ENCODE data around the gene HIRIP3. TPM values are rescaled to one million over a fixed set of nuclear protein-coding genes. Genes with fewer than 3 reads are reported as not detected.

The HIRIP3 gene
- polyA plus RNA-seq, 2 of the 4 experiments (the other 2 are of a cell fraction) = 11.5 to 16.7 TPM

DNA sequence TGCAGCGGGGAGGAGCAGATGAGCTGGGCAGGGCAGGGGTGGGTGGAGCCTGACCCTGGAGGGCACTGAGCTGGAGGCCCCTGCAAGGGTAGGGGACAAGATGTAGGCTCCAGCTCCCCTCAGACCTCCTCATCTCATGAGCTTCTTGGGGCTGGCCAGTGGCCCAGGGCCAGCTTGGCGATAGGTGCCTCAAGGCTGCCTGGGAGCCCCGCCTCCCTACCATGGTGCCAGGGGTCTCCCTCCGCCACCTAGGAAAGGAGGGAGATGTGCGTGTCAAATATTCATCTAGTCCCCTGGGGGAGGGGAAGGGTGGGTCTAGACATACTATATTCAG, 3.9 kb downstream of the HIRIP3 start:
- ATAC-seq (no peak), DNase-seq (ENCODE audit: low read depth in 1 of 2, low spot score in 1 of 2) (no peak), FAIRE-seq (no peak)
- Histone ChIP-seq H3K27ac (no peak overlapping the region), H3K4me1 (peaks cover 9% of the 10 kb centered on the region; the same call in 2 of the 3 replicates), H3K4me2 (no peak overlapping the region), H3K4me3 (no peak overlapping the region), H3K9me3 (no peaks in the 10 kb centered on the region)
- TF ChIP-seq HOXB13 (CRISPR knock-in tag; IDR thresholded peaks at IDR 0.05; ENCODE audit: low read depth) = no peak
- TF ChIP-seq MAZ (IDR thresholded peaks at IDR 0.05; ENCODE audit: borderline replicate concordance, low read depth, low read length) = no peak
- no peak for TF ChIP-seq CBX2 (IDR thresholded peaks at IDR 0.05; ENCODE audit: borderline replicate concordance, low read depth)
- no peak for TF ChIP-seq HEYL (CRISPR knock-in tag; IDR thresholded peaks at IDR 0.05)
- TF ChIP-seq, protein P1, sequence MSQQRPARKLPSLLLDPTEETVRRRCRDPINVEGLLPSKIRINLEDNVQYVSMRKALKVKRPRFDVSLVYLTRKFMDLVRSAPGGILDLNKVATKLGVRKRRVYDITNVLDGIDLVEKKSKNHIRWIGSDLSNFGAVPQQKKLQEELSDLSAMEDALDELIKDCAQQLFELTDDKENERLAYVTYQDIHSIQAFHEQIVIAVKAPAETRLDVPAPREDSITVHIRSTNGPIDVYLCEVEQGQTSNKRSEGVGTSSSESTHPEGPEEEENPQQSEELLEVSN (IDR thresholded peaks at IDR 0.05; ENCODE audit: borderline replicate concordance, low read depth) = no peak
- TF ChIP-seq, protein P2, sequence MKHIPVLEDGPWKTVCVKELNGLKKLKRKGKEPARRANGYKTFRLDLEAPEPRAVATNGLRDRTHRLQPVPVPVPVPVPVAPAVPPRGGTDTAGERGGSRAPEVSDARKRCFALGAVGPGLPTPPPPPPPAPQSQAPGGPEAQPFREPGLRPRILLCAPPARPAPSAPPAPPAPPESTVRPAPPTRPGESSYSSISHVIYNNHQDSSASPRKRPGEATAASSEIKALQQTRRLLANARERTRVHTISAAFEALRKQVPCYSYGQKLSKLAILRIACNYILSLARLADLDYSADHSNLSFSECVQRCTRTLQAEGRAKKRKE (CRISPR knock-in tag; IDR thresholded peaks at IDR 0.05; ENCODE audit: low read depth) = no peak
- TF ChIP-seq ZFP36 (IDR thresholded peaks at IDR 0.05; ENCODE audit: borderline replicate concordance, partially characterized antibody) = no peak
- no peak for TF ChIP-seq ZNF302 (CRISPR knock-in tag; IDR thresholded peaks at IDR 0.05)
- TF ChIP-seq HOXA7 (CRISPR knock-in tag; IDR thresholded peaks at IDR 0.05) = no peak
- no peak for TF ChIP-seq EHF (CRISPR knock-in tag; IDR thresholded peaks at IDR 0.05)
- TF ChIP-seq, protein P3, sequence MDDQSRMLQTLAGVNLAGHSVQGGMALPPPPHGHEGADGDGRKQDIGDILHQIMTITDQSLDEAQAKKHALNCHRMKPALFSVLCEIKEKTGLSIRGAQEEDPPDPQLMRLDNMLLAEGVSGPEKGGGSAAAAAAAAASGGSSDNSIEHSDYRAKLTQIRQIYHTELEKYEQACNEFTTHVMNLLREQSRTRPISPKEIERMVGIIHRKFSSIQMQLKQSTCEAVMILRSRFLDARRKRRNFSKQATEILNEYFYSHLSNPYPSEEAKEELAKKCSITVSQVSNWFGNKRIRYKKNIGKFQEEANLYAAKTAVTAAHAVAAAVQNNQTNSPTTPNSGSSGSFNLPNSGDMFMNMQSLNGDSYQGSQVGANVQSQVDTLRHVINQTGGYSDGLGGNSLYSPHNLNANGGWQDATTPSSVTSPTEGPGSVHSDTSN (IDR thresholded peaks at IDR 0.05) = no peak
- TF ChIP-seq RARB (CRISPR knock-in tag; IDR thresholded peaks at IDR 0.05) = no peak
- no peak for TF ChIP-seq KDM1A (IDR thresholded peaks at IDR 0.05; ENCODE audit: low read depth)
- TF ChIP-seq MYC (IDR thresholded peaks at IDR 0.05; ENCODE audit: borderline replicate concordance, low read length) = no peak
- TF ChIP-seq GATA3 (IDR thresholded peaks at IDR 0.05; ENCODE audit: borderline replicate concordance) = no peak
- TF ChIP-seq, protein P4, sequence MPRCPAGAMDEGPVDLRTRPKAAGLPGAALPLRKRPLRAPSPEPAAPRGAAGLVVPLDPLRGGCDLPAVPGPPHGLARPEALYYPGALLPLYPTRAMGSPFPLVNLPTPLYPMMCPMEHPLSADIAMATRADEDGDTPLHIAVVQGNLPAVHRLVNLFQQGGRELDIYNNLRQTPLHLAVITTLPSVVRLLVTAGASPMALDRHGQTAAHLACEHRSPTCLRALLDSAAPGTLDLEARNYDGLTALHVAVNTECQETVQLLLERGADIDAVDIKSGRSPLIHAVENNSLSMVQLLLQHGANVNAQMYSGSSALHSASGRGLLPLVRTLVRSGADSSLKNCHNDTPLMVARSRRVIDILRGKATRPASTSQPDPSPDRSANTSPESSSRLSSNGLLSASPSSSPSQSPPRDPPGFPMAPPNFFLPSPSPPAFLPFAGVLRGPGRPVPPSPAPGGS (IDR thresholded peaks at IDR 0.05) = no peak
- no peak for TF ChIP-seq POLR2AphosphoS2 (conservative IDR thresholded peaks at IDR 0.05; ENCODE audit: low read length)
- no peak for TF ChIP-seq RFX5 (IDR thresholded peaks at IDR 0.05)
- no peak for TF ChIP-seq RAD21 (conservative IDR thresholded peaks at IDR 0.05 in 1 of 2, IDR thresholded peaks at IDR 0.05 in 1 of 2)
- 82% methylated on average over 5 of the region's 5 CpGs for WGBS (ENCODE audit: missing lambda C conversion rate)
- ChIA-PET CTCF (interaction anchor here (1.1 to 6.3 kb wide), 3 partner anchors 14 to 48 kb away, joined by 4 to 39 read pairs (median 4); no protein-coding TSS in a partner anchor), POLR2A (no interaction called here)

DNA sequence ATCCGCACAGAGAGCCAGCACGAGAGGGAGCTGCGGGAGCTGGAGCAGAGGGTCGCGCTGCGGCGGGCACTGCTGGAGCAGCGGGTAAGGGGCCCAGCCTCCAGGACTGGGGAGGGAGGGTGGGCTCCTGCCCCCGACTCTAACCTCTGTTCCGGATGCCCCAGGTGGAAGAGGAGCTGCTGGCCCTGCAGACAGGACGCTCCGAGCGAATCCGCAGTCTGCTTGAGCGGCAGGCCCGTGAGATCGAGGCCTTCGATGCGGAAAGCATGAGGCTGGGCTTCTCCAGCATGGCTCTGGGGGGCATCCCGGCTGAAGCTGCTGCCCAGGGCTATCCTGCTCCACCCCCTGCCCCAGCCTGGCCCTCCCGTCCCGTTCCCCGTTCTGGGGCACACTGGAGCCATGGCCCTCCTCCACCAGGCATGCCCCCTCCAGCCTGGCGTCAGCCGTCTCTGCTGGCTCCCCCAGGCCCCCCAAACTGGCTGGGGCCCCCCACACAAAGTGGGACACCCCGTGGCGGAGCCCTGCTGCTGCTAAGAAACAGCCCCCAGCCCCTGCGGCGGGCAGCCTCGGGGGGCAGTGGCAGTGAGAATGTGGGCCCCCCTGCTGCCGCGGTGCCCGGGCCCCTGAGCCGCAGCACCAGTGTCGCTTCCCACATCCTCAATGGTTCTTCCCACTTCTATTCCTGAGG, 4.4 kb downstream of the HIRIP3 start:
- ChIA-PET POLR2A (no interaction called here), CTCF (interaction anchor here (1.1 to 1.9 kb wide), 2 partner anchors 41 to 47 kb away, joined by 4 read pairs; no protein-coding TSS in a partner anchor)
- no peak overlapping the region for H3K27ac ChIP-seq
- no peak overlapping the region for H3K4me2 ChIP-seq
- WGBS (ENCODE audit: missing lambda C conversion rate) = 95% methylated on average over 17 of the region's 35 CpGs
- no peak for DNase-seq (ENCODE audit: low read depth in 1 of 2, low spot score in 1 of 2)
- no peak for ATAC-seq
- no peak for FAIRE-seq
- no peaks in the 10 kb centered on the region for H3K9me3 ChIP-seq
- peaks cover 9% of the 10 kb centered on the region; the same call in 2 of the 3 replicates for H3K4me1 ChIP-seq
- no peak overlapping the region for H3K4me3 ChIP-seq
- TF ChIP-seq POLR2AphosphoS2 (conservative IDR thresholded peaks at IDR 0.05; ENCODE audit: low read length) = no peak
- no peak for TF ChIP-seq NFE2L2 (conservative IDR thresholded peaks at IDR 0.05; ENCODE audit: low read length)
- TF ChIP-seq, protein P5, sequence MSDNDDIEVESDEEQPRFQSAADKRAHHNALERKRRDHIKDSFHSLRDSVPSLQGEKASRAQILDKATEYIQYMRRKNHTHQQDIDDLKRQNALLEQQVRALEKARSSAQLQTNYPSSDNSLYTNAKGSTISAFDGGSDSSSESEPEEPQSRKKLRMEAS (IDR thresholded peaks at IDR 0.05) = no peak
- no peak for TF ChIP-seq TFCP2L1 (CRISPR knock-in tag; IDR thresholded peaks at IDR 0.05)
- TF ChIP-seq PHF8 (IDR thresholded peaks at IDR 0.05; ENCODE audit: borderline replicate concordance, low read depth) = no peak
- TF ChIP-seq POLR2A (IDR thresholded peaks at IDR 0.05; ENCODE audit: low read length) = no peak
- TF ChIP-seq HOXB5 (CRISPR knock-in tag; IDR thresholded peaks at IDR 0.05) = no peak
- TF ChIP-seq, protein P2 (CRISPR knock-in tag; IDR thresholded peaks at IDR 0.05; ENCODE audit: low read depth) = no peak
- TF ChIP-seq, protein P6, sequence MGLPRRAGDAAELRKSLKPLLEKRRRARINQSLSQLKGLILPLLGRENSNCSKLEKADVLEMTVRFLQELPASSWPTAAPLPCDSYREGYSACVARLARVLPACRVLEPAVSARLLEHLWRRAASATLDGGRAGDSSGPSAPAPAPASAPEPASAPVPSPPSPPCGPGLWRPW (IDR thresholded peaks at IDR 0.05) = no peak
- TF ChIP-seq SREBF2 (IDR thresholded peaks at IDR 0.05) = no peak
- no peak for TF ChIP-seq BHLHE40 (IDR thresholded peaks at IDR 0.05; ENCODE audit: low read depth, low read length)
- no peak for TF ChIP-seq RNF2 (IDR thresholded peaks at IDR 0.05; ENCODE audit: borderline replicate concordance, low read depth)
